Neuronal stem cell (in vitro differentiated cells): ENCODE results near the gene RXFP1.

Experiments
- DNase-seq: peaks from one replicate; pipeline ENCODE4 v3.0.0-alpha.2; 2013; ENCODE audit warnings: low spot score
- H2AFZ ChIP-seq: one replicate; pipeline ENCODE4 v1.6.1; 2013; ENCODE audit warnings: mild to moderate bottlenecking, low read length, inconsistent platforms
- H2AK5ac ChIP-seq: 2 replicates; pipeline ENCODE4 v1.6.1; 2013; ENCODE audit warnings: low read depth, mild to moderate bottlenecking, inconsistent platforms, low read length, moderate library complexity, mixed read lengths
- H2BK120ac ChIP-seq: 2 replicates; pipeline ENCODE4 v1.6.1; 2013; ENCODE audit warnings: low read depth, mild to moderate bottlenecking, inconsistent platforms, low read length, moderate library complexity, mixed read lengths
- H2BK12ac ChIP-seq: one replicate; pipeline ENCODE4 v1.6.1; 2013; ENCODE audit warnings: low read length, inconsistent platforms
- H2BK15ac ChIP-seq: 2 replicates; pipeline ENCODE4 v1.6.1; 2013; ENCODE audit warnings: mild to moderate bottlenecking, low read length, inconsistent platforms, mixed read lengths
- H2BK5ac ChIP-seq: one replicate; pipeline ENCODE4 v1.6.1; 2013; ENCODE audit warnings: inconsistent platforms, mild to moderate bottlenecking, low read length, moderate library complexity
- H3K14ac ChIP-seq: one replicate; pipeline ENCODE4 v1.6.1; 2013; ENCODE audit warnings: low read length, inconsistent platforms
- H3K18ac ChIP-seq: 2 replicates; pipeline ENCODE4 v1.6.1; 2013; ENCODE audit warnings: low read length, inconsistent platforms
- H3K23ac ChIP-seq: 2 replicates; pipeline ENCODE4 v1.6.1; 2013; ENCODE audit warnings: low read depth, mild to moderate bottlenecking, mixed read lengths, low read length, inconsistent platforms; ENCODE audit not compliant: poor library complexity
- H3K27ac ChIP-seq: replicated peaks from 3 replicates; pipeline ENCODE4 v1.5.1; 2013; ENCODE audit warnings: low read length, inconsistent platforms
- H3K27me3 ChIP-seq, 3 experiments: 2 replicates each; pipeline ENCODE4 v1.6.1; 2013; ENCODE audit warnings: low read length in 3 of 3, mild to moderate bottlenecking in 2 of 3, inconsistent platforms in 1 of 3, low read depth in 1 of 3, mixed read lengths in 1 of 3, moderate library complexity in 1 of 3; ENCODE audit not compliant: control insufficient read depth in 3 of 3, insufficient read depth in 3 of 3
- H3K36me3 ChIP-seq, 2 donors: replicated peaks in 1 of 2; 2 replicates each; pipeline ENCODE4 v1.6.1; 2013; ENCODE audit warnings: low read length in 2 of 2; ENCODE audit not compliant: control insufficient read depth in 2 of 2, insufficient read depth in 2 of 2
- H3K4ac ChIP-seq: 2 replicates; pipeline ENCODE4 v1.6.1; 2013; ENCODE audit warnings: inconsistent platforms, mild to moderate bottlenecking, low read length, moderate library complexity
- H3K4me1 ChIP-seq, 2 donors: 1 replicate in 1 of 2; 2 replicates in 1 of 2; pipeline ENCODE4 v1.6.1; 2013; ENCODE audit warnings: low read length in 2 of 2, low read depth in 1 of 2; ENCODE audit not compliant: control insufficient read depth in 2 of 2, insufficient read depth in 1 of 2
- H3K4me2 ChIP-seq: one replicate; pipeline ENCODE4 v1.6.1; 2013; ENCODE audit warnings: mild to moderate bottlenecking, low read length, inconsistent platforms; ENCODE audit not compliant: insufficient read depth, poor library complexity, severe bottlenecking
- H3K4me3 ChIP-seq, 2 donors: 2 replicates each; pipeline ENCODE4 v1.5.1; 2013; ENCODE audit warnings: low read length in 2 of 2, mild to moderate bottlenecking in 2 of 2, inconsistent platforms in 1 of 2, moderate library complexity in 1 of 2
- H3K79me1 ChIP-seq: one replicate; pipeline ENCODE4 v1.6.1; 2013; ENCODE audit warnings: low read depth, mild to moderate bottlenecking, inconsistent platforms, low read length, moderate library complexity
- H3K9ac ChIP-seq: one replicate; pipeline ENCODE4 v1.6.1; 2013; ENCODE audit warnings: mild to moderate bottlenecking, low read depth, low read length, inconsistent platforms; ENCODE audit not compliant: poor library complexity
- H3K9me3 ChIP-seq, 2 donors: replicated peaks in 1 of 2; 2 replicates each; pipeline versions ENCODE3 to v1.6.1; 2013; ENCODE audit warnings: low read length in 2 of 2, mild to moderate bottlenecking in 2 of 2, inconsistent platforms in 1 of 2, low read depth in 1 of 2, mixed read lengths in 1 of 2, moderate library complexity in 1 of 2; ENCODE audit not compliant: control insufficient read depth in 2 of 2, insufficient read depth in 1 of 2
- H4K8ac ChIP-seq: one replicate; pipeline ENCODE4 v1.6.1; 2013; ENCODE audit warnings: low read depth, mild to moderate bottlenecking, inconsistent platforms, low read length, moderate library complexity
- H4K91ac ChIP-seq: one replicate; pipeline ENCODE4 v1.6.1; 2013; ENCODE audit warnings: low read length, low read depth, mild to moderate bottlenecking, inconsistent platforms; ENCODE audit not compliant: poor library complexity
- WGBS, 2 donors: extraction: QIAGEN DNeasy Blood & Tissue Kit; methylation state at CpG; one replicate each; pipeline ENCODE4 v1.1.7; 2013; ENCODE audit warnings: missing lambda C conversion rate in 2 of 2, mixed read lengths in 1 of 2; ENCODE audit not compliant: insufficient read length in 2 of 2, insufficient replicate concordance in 1 of 2; ENCODE audit errors: extremely low coverage in 2 of 2; 5-methylcytosine and 5-hydroxymethylcytosine counted together

The RXFP1 gene

DNA sequence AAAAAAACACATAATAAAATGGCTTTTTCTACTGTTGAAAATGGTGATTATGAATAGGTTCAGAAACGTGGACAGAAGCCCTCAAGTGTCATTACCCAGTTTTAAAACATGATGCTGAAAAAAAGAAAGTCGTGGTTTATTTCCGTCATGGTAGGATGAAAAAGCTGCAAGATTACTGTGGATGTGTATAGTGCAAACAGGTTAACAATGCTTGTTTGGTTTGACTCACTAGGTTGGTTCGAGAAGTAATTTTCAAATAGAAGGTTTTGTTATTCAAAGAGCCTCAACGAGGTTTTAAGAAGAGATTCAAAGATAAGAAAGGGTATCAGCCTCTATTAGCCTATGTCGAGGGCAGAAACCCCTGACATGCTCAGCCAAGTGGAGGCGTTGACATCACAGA is 2.5 kb upstream of the RXFP1 start:
- no peak overlapping the region for H3K9ac ChIP-seq
- no peak overlapping the region for H2BK5ac ChIP-seq
- H2BK120ac ChIP-seq = no peak overlapping the region
- no peak overlapping the region for H3K14ac ChIP-seq
- no peak overlapping the region for H3K23ac ChIP-seq
- H3K27ac ChIP-seq = no peak overlapping the region
- no peak overlapping the region for H2BK15ac ChIP-seq
- H3K18ac ChIP-seq = no peak overlapping the region
- H3K4me2 ChIP-seq = no peak overlapping the region
- H3K9me3 ChIP-seq = no peaks in the 10 kb centered on the region
- H2AFZ ChIP-seq = no peak overlapping the region
- H3K27me3 ChIP-seq = no peaks in the 10 kb centered on the region
- no peak overlapping the region for H4K91ac ChIP-seq
- H3K4ac ChIP-seq = no peak overlapping the region
- WGBS, 2 donors = no CpG with 5 or more reads among the region's 7 CpGs
- no peak overlapping the region for H3K4me3 ChIP-seq
- H4K8ac ChIP-seq = no peak overlapping the region
- no peaks in the 10 kb centered on the region for H3K79me1 ChIP-seq
- DNase-seq = no peak
- H3K36me3 ChIP-seq = no peaks in the 10 kb centered on the region
- H2AK5ac ChIP-seq = no peak overlapping the region
- H3K4me1 ChIP-seq = no peaks in the 10 kb centered on the region
- no peak overlapping the region for H2BK12ac ChIP-seq

DNA sequence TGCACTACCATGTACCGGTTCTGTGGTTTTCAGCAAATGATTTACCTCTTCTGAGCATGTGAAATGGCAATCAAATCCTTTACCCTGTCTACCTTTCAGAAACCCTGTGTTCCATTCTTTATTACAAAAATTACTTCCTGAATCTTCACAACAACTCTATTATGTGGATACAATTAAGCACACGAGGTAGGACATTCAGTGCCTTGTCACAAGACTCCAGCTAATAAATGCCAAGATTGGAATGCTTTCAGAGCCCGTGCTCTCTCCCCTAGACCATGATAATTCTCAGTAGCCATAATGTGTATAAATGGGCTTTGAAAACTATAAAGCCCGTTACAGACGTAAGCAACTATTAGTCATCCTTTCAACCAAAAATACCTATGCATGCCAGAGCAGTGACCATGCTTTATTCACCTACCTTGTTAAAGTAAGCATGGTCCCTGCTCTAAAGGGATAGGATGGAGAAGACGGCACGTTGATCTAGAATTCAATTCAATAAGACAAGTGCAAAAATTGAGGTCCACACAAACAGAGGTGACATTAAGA is 2.4 kb downstream of the RXFP1 start:
- H3K36me3 ChIP-seq = no peaks in the 10 kb centered on the region
- DNase-seq = no peak
- no peak overlapping the region for H3K9ac ChIP-seq
- H3K27ac ChIP-seq = no peak overlapping the region
- H3K14ac ChIP-seq = no peak overlapping the region
- no peak overlapping the region for H3K23ac ChIP-seq
- H3K4ac ChIP-seq = no peak overlapping the region
- WGBS, 2 donors = no CpG with 5 or more reads among the region's 7 CpGs
- no peak overlapping the region for H4K91ac ChIP-seq
- H2BK15ac ChIP-seq = no peak overlapping the region
- no peak overlapping the region for H2AK5ac ChIP-seq
- no peak overlapping the region for H2BK5ac ChIP-seq
- no peaks in the 10 kb centered on the region for H3K4me1 ChIP-seq
- no peaks in the 10 kb centered on the region for H3K79me1 ChIP-seq
- no peak overlapping the region for H2AFZ ChIP-seq
- H4K8ac ChIP-seq = no peak overlapping the region
- no peak overlapping the region for H3K4me2 ChIP-seq
- no peak overlapping the region for H3K18ac ChIP-seq
- no peak overlapping the region for H3K4me3 ChIP-seq
- H3K27me3 ChIP-seq = no peaks in the 10 kb centered on the region
- no peaks in the 10 kb centered on the region for H3K9me3 ChIP-seq
- no peak overlapping the region for H2BK120ac ChIP-seq
- H2BK12ac ChIP-seq = no peak overlapping the region

DNA sequence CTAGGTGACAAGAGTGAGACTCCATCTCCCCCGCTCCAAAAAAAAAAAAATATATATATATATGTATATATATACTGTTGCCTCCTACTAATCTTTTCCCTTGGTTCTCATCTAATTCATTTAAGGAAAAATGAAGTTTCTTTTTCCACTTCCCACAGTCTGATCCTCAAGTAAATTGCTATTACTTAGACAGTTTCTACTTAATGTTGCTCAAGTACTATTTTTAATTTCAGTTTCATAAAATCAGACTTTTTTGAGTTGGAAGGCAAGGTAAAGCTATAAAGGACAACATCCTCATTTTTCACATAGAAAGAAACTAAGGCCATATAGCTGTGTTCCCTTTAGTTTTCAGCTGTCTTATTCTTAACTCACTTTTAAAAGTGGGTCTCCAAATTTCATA is 5.8 kb downstream of the RXFP1 start:
- no peaks in the 10 kb centered on the region for H3K79me1 ChIP-seq
- H3K18ac ChIP-seq = no peak overlapping the region
- H3K14ac ChIP-seq = no peak overlapping the region
- H2AK5ac ChIP-seq = no peak overlapping the region
- no peak overlapping the region for H2BK15ac ChIP-seq
- no peak for DNase-seq
- H3K4me1 ChIP-seq = no peaks in the 10 kb centered on the region
- no peaks in the 10 kb centered on the region for H3K9me3 ChIP-seq
- no peak overlapping the region for H2BK5ac ChIP-seq
- H2AFZ ChIP-seq = no peak overlapping the region
- H3K4ac ChIP-seq = no peak overlapping the region
- H3K27me3 ChIP-seq = no peaks in the 10 kb centered on the region
- H4K91ac ChIP-seq = no peak overlapping the region
- no peak overlapping the region for H2BK12ac ChIP-seq
- H3K36me3 ChIP-seq = no peaks in the 10 kb centered on the region
- H3K4me2 ChIP-seq = no peak overlapping the region
- H3K9ac ChIP-seq = no peak overlapping the region
- WGBS, 2 donors = no CpG with 5 or more reads among the region's 1 CpG
- no peak overlapping the region for H4K8ac ChIP-seq
- H3K27ac ChIP-seq = no peak overlapping the region
- no peak overlapping the region for H3K23ac ChIP-seq
- H2BK120ac ChIP-seq = no peak overlapping the region
- H3K4me3 ChIP-seq = no peak overlapping the region

DNA sequence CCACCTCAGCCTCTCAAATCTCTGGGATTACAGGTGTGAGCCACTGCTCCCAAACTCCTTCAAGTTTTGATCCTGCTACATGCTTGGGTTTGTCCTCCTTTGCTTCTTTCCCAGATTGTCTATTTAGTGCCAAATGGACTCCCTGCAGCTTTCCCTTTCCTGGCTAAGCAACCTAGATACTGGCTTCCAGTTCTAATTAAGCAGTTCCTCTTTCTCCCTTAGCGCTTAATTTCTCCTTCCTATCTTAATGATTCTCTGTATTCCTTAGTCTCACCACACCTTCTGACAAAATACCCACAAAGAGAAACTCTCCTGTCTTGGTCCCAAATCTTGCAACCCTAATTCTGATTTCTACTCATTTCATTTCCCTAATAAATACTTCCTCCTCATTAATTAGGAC is 7.8 kb downstream of the RXFP1 start:
- no peak overlapping the region for H3K18ac ChIP-seq
- H2BK120ac ChIP-seq = no peak overlapping the region
- H3K9ac ChIP-seq = no peak overlapping the region
- H2BK15ac ChIP-seq = no peak overlapping the region
- H3K4ac ChIP-seq = no peak overlapping the region
- no peak overlapping the region for H4K8ac ChIP-seq
- H2BK12ac ChIP-seq = no peak overlapping the region
- no peak overlapping the region for H3K27ac ChIP-seq
- no peaks in the 10 kb centered on the region for H3K36me3 ChIP-seq
- WGBS, 2 donors = no CpG with 5 or more reads among the region's 1 CpG
- H3K9me3 ChIP-seq = no peaks in the 10 kb centered on the region
- H3K23ac ChIP-seq = no peak overlapping the region
- no peak overlapping the region for H2AFZ ChIP-seq
- H3K79me1 ChIP-seq = no peaks in the 10 kb centered on the region
- no peak overlapping the region for H3K4me3 ChIP-seq
- no peaks in the 10 kb centered on the region for H3K27me3 ChIP-seq
- no peak overlapping the region for H4K91ac ChIP-seq
- H3K14ac ChIP-seq = no peak overlapping the region
- no peak overlapping the region for H2BK5ac ChIP-seq
- H2AK5ac ChIP-seq = no peak overlapping the region
- no peaks in the 10 kb centered on the region for H3K4me1 ChIP-seq
- no peak for DNase-seq
- no peak overlapping the region for H3K4me2 ChIP-seq
